GM23248 (cell line): ENCODE measurements around the gene REV3L.

ENCODE experiments used
- EZH2 ChIP-seq: fragments of 200-600 bp; sonication (generic); IDR thresholded peaks from 2 replicates; pipeline ENCODE4 v1.6.1; 2018; ENCODE audit warnings: antibody characterized with exemption, mild to moderate bottlenecking; ENCODE audit not compliant: insufficient read depth, poor library complexity, severe bottlenecking
- EZH2phosphoT487 ChIP-seq: fragments of 200-600 bp; sonication (generic); IDR thresholded peaks from 2 replicates; pipeline ENCODE4 v1.6.1; 2018; ENCODE audit warnings: antibody characterized with exemption, moderate library complexity, mild to moderate bottlenecking, low read depth; ENCODE audit not compliant: insufficient read depth

GRCh38 chr6:111423960-111424846 is 58.8 kb downstream of the REV3L start:
- no peak for TF ChIP-seq EZH2phosphoT487
- TF ChIP-seq EZH2: no peak
